ENCODE results near the gene XK. TPM values are rescaled to one million over a fixed set of nuclear protein-coding genes. Genes with fewer than 3 reads are reported as not detected.

Gene XK
- total RNA-seq, 1 experiment from 2014 or later: 0.30 TPM

GRCh38 chrX:37678574-37678973 is 7.0 kb upstream of the XK start:
- ChIA-PET CTCF (no interaction called here), POLR2A (ENCODE audit: low non-redundant PET) (no interaction called here)
- no peak for DNase-seq (ENCODE audit: low spot score)
- no peaks in the 10 kb centered on the region for H3K9me3 ChIP-seq (ENCODE audit: low read depth, low read length, poor library complexity, severe bottlenecking)
- BruUV-seq (replicated peaks): no TSS peak
- intact Hi-C loops (cut with micrococcal nuclease; ENCODE audit: unreplicated experiment): no loop called here
- H3K27me3 ChIP-seq (replicated peaks; ENCODE audit: insufficient read depth, low read depth, low read length, poor library complexity): no peaks in the 10 kb centered on the region
- H3K27ac ChIP-seq (ENCODE audit: low read depth, low read length, poor library complexity, severe bottlenecking): no peak overlapping the region
- H3K36me3 ChIP-seq (ENCODE audit: insufficient read depth, low read length, poor library complexity, severe bottlenecking): no peaks in the 10 kb centered on the region
- no peak for TF ChIP-seq EZH2 (IDR thresholded peaks at IDR 0.05; ENCODE audit: borderline replicate concordance, low read depth, low read length, poor library complexity, severe bottlenecking)
- TF ChIP-seq, protein P1, sequence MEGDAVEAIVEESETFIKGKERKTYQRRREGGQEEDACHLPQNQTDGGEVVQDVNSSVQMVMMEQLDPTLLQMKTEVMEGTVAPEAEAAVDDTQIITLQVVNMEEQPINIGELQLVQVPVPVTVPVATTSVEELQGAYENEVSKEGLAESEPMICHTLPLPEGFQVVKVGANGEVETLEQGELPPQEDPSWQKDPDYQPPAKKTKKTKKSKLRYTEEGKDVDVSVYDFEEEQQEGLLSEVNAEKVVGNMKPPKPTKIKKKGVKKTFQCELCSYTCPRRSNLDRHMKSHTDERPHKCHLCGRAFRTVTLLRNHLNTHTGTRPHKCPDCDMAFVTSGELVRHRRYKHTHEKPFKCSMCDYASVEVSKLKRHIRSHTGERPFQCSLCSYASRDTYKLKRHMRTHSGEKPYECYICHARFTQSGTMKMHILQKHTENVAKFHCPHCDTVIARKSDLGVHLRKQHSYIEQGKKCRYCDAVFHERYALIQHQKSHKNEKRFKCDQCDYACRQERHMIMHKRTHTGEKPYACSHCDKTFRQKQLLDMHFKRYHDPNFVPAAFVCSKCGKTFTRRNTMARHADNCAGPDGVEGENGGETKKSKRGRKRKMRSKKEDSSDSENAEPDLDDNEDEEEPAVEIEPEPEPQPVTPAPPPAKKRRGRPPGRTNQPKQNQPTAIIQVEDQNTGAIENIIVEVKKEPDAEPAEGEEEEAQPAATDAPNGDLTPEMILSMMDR (conservative IDR thresholded peaks at IDR 0.05; ENCODE audit: low read depth, low read length): no peak
- H3K4me3 ChIP-seq (ENCODE audit: low read depth, low read length, poor library complexity, severe bottlenecking): no peak overlapping the region
- no peaks in the 10 kb centered on the region for H3K4me1 ChIP-seq (ENCODE audit: insufficient read depth, low read length, poor library complexity, severe bottlenecking)

DNA sequence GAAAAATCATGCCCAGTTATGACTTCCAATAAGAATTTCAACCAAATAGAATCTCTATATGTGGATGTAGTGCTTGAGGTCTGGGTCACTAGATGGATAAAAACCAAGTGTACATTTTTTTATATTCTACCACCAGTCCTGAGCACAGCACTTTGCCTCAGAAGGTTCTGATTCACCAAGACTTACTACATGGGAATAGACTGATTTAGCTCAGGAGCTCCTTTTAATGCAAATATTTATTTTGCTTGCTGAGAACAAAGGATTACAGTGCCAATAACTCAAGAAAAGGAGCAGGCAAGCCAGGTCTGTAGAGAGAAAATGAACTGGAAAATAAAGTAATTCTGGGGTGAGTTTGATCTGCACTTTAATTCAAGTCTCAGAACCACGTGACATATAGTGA is 6.4 kb upstream of the XK start:
- intact Hi-C loops (cut with micrococcal nuclease; ENCODE audit: unreplicated experiment): no loop called here
- no peak overlapping the region for H3K27ac ChIP-seq (ENCODE audit: low read depth, low read length, poor library complexity, severe bottlenecking)
- no peaks in the 10 kb centered on the region for H3K36me3 ChIP-seq (ENCODE audit: insufficient read depth, low read length, poor library complexity, severe bottlenecking)
- BruUV-seq (replicated peaks): no TSS peak
- H3K4me3 ChIP-seq (ENCODE audit: low read depth, low read length, poor library complexity, severe bottlenecking): no peak overlapping the region
- no peak for TF ChIP-seq EZH2 (IDR thresholded peaks at IDR 0.05; ENCODE audit: borderline replicate concordance, low read depth, low read length, poor library complexity, severe bottlenecking)
- TF ChIP-seq, protein P1 (conservative IDR thresholded peaks at IDR 0.05; ENCODE audit: low read depth, low read length): no peak
- CTCF ChIA-PET: no interaction called here
- POLR2A ChIA-PET (ENCODE audit: low non-redundant PET): no interaction called here
- no peaks in the 10 kb centered on the region for H3K27me3 ChIP-seq (replicated peaks; ENCODE audit: insufficient read depth, low read depth, low read length, poor library complexity)
- no peaks in the 10 kb centered on the region for H3K4me1 ChIP-seq (ENCODE audit: insufficient read depth, low read length, poor library complexity, severe bottlenecking)
- no peak for DNase-seq (ENCODE audit: low spot score)
- no peaks in the 10 kb centered on the region for H3K9me3 ChIP-seq (ENCODE audit: low read depth, low read length, poor library complexity, severe bottlenecking)

- DNase-seq (ENCODE audit: low spot score): no peak
- POLR2A ChIA-PET (ENCODE audit: low non-redundant PET): no interaction called here
- H3K27me3 ChIP-seq (replicated peaks; ENCODE audit: insufficient read depth, low read depth, low read length, poor library complexity): no peaks in the 10 kb centered on the region
- no TSS peak for BruUV-seq (replicated peaks)
- CTCF ChIA-PET: no interaction called here
- intact Hi-C loops (cut with micrococcal nuclease; ENCODE audit: unreplicated experiment): no loop called here
- H3K4me1 ChIP-seq (ENCODE audit: insufficient read depth, low read length, poor library complexity, severe bottlenecking): no peaks in the 10 kb centered on the region
- no peaks in the 10 kb centered on the region for H3K9me3 ChIP-seq (ENCODE audit: low read depth, low read length, poor library complexity, severe bottlenecking)
- no peak overlapping the region for H3K4me3 ChIP-seq (ENCODE audit: low read depth, low read length, poor library complexity, severe bottlenecking)
- no peaks in the 10 kb centered on the region for H3K36me3 ChIP-seq (ENCODE audit: insufficient read depth, low read length, poor library complexity, severe bottlenecking)
- TF ChIP-seq, protein P1 (conservative IDR thresholded peaks at IDR 0.05; ENCODE audit: low read depth, low read length): no peak
- no peak for TF ChIP-seq EZH2 (IDR thresholded peaks at IDR 0.05; ENCODE audit: borderline replicate concordance, low read depth, low read length, poor library complexity, severe bottlenecking)
- no peak overlapping the region for H3K27ac ChIP-seq (ENCODE audit: low read depth, low read length, poor library complexity, severe bottlenecking)
Observed at GRCh38 chrX:37679888-37680287, 5.7 kb upstream of the XK start.
